Measurements from ENCODE around the gene GOLGA6A. TPM values are rescaled to one million over a fixed set of nuclear protein-coding genes. Genes with fewer than 3 reads are reported as not detected.
"Not testable (repeated sequence)": the region's sequence is repeated elsewhere in the genome, so short reads cannot be mapped to it uniquely, and the experiment has no call there.

The GOLGA6A gene
- total and polyA plus RNA-seq, 9 of the 15 experiments (the other 6 are each of a cell fraction or from before 2014, with no cell fraction given), result not detected

- H3K4me2 ChIP-seq (ENCODE audit: insufficient read depth, low read length); H3K9ac ChIP-seq (ENCODE audit: insufficient read depth in 1 of 2, low read depth in 2 of 2, low read length in 2 of 2); H3K36me3 ChIP-seq (ENCODE audit: control insufficient read depth, insufficient read depth, low read length); H3K4me3 ChIP-seq; POLR2A ChIA-PET; H3K27me3 ChIP-seq (ENCODE audit: control insufficient read depth in 2 of 2, insufficient read depth in 2 of 2, low read length in 2 of 2); H3K4me1 ChIP-seq (replicated peaks in 1 of 2; ENCODE audit: control insufficient read depth in 2 of 2, insufficient read depth in 2 of 2, low read length in 2 of 2); H3K9me1 ChIP-seq (ENCODE audit: control insufficient read depth, insufficient read depth, low read length); H3K9me3 ChIP-seq (replicated peaks; ENCODE audit: control insufficient read depth, insufficient read depth, low read depth, low read length); CTCF ChIA-PET (ENCODE audit: low intra/inter-chr PET ratio); H4K20me1 ChIP-seq (replicated peaks; ENCODE audit: control insufficient read depth, insufficient read depth, low read length); H3K79me2 ChIP-seq (ENCODE audit: control insufficient read depth, insufficient read depth, low read length); intact Hi-C loops (cut with micrococcal nuclease); TF ChIP-seq TOE1 (CRISPR knock-in tag; IDR thresholded peaks at IDR 0.05; ENCODE audit: borderline replicate concordance, low read depth): not testable (repeated sequence)
- in situ Hi-C loops (cut with MboI), result loop anchor here (5.0 to 25.0 kb wide), 3 partner anchors 1313 to 1788 kb away; partner anchors contain the start of genes ADPGK and CELF6
- H3K27ac ChIP-seq (ENCODE audit: extremely low read depth, low read depth, low read length), result peak overlapping the region; percentile 43; the same call in 1 of the 3 replicates
- ATAC-seq, result peak; percentile 92
- H2AFZ ChIP-seq (ENCODE audit: low read depth, low read length), result peak overlapping the region; percentile 88
- FAIRE-seq, result peak; percentile 74
- 10% methylated on average over 17 of the region's 45 CpGs for WGBS (ENCODE audit: insufficient coverage, low coverage, missing lambda C conversion rate)
- peak; percentile 69 to 74 (median 71) for DNase-seq (ENCODE audit: extremely low read depth in 1 of 4, low spot score in 3 of 4)
- BruUV-seq (replicated peaks), result TSS peak; percentile 95
- TF ChIP-seq PHF20 (IDR thresholded peaks at IDR 0.05; ENCODE audit: partially characterized antibody), result peak; percentile 99
- TF ChIP-seq MLLT1 (IDR thresholded peaks at IDR 0.05), result 0 out of 4 replicates have a peak, but pooled peaks of 1 of the 2 experiments have one; percentile 44
- peak; percentile 65; the same call in 1 of the 2 replicates for TF ChIP-seq SIN3B (IDR thresholded peaks at IDR 0.05; ENCODE audit: low read depth)
- TF ChIP-seq CXXC5 (CRISPR knock-in tag; IDR thresholded peaks at IDR 0.05), result peak; percentile 84
- peak; percentile 97 for TF ChIP-seq TOE1 (IDR thresholded peaks at IDR 0.05; ENCODE audit: borderline replicate concordance)
- TF ChIP-seq RBFOX2 (IDR thresholded peaks at IDR 0.05; ENCODE audit: low read depth, low read length), result peak; percentile 55
- TF ChIP-seq EHMT2 (IDR thresholded peaks at IDR 0.05), result peak; percentile 75; the same call in 1 of the 2 replicates
- TF ChIP-seq CBX1 (IDR thresholded peaks at IDR 0.05; ENCODE audit: low read depth), result peak; percentile 79
- TF ChIP-seq TRIM24 (IDR thresholded peaks at IDR 0.05), result peak in 1 of 2 experiments; percentile 50; a peak in 1 of 4 replicates
- peak; percentile 79; the same call in 1 of the 2 replicates for TF ChIP-seq E2F3 (CRISPR knock-in tag; IDR thresholded peaks at IDR 0.05)
- TF ChIP-seq KAT8 (IDR thresholded peaks at IDR 0.05; ENCODE audit: low read depth), result peak; percentile 56; the same call in 1 of the 2 replicates
- peak; percentile 33; the same call in 1 of the 2 replicates for TF ChIP-seq ZNF583 (CRISPR knock-in tag; IDR thresholded peaks at IDR 0.05)
- TF ChIP-seq ZNF592 (IDR thresholded peaks at IDR 0.05), result 0 out of 2 replicates have a peak, but pooled peaks have one; percentile 25
- peak; percentile 99 for TF ChIP-seq TFE3 (CRISPR knock-in tag; IDR thresholded peaks at IDR 0.05)
Observed at GRCh38 chr15:74099963-74100733, 17.8 kb upstream of the GOLGA6A start.

Data from K562 (cell line).